Karpas-422 (cell line): ENCODE measurements around the gene TSPAN4. TPM values are rescaled to one million over a fixed set of nuclear protein-coding genes. Genes with fewer than 3 reads are reported as not detected.

Experiments
- DNase-seq: peaks from one replicate; pipeline ENCODE4 v3.0.0-alpha.2; 2015
- H2AFZ ChIP-seq: fragments of 200-600 bp; sonication (generic); 2 replicates; pipeline ENCODE4 v1.6.1; 2014; ENCODE audit warnings: antibody characterized with exemption, low read length, mixed read lengths
- H3K27ac ChIP-seq: fragments of 200-600 bp; sonication (generic); 2 replicates; pipeline ENCODE4 v1.5.1; 2014; ENCODE audit warnings: mild to moderate bottlenecking, low read length, moderate library complexity
- H3K27me3 ChIP-seq: fragments of 200-600 bp; sonication (generic); 2 replicates; pipeline ENCODE4 v1.6.1; 2014; ENCODE audit warnings: low read length, mixed read lengths
- H3K36me3 ChIP-seq: fragments of 200-600 bp; sonication (generic); 2 replicates; pipeline ENCODE4 v1.6.1; 2014; ENCODE audit warnings: low read length, mixed read lengths; ENCODE audit not compliant: insufficient read depth
- H3K4me1 ChIP-seq: fragments of 200-600 bp; sonication (generic); 2 replicates; pipeline ENCODE4 v1.6.1; 2014; ENCODE audit warnings: mild to moderate bottlenecking, low read length, mixed read lengths
- H3K4me2 ChIP-seq: fragments of 200-600 bp; sonication (generic); 2 replicates; pipeline ENCODE4 v1.6.1; 2014; ENCODE audit warnings: low read length, low read depth, mild to moderate bottlenecking; ENCODE audit not compliant: poor library complexity, severe bottlenecking
- H3K4me3 ChIP-seq: fragments of 200-600 bp; sonication (generic); 2 replicates; pipeline ENCODE4 v1.5.1; 2014; ENCODE audit warnings: mild to moderate bottlenecking, antibody characterized with exemption, low read length, mixed read lengths
- H3K79me2 ChIP-seq: fragments of 200-600 bp; sonication (generic); 2 replicates; pipeline ENCODE4 v1.6.1; 2014; ENCODE audit warnings: mild to moderate bottlenecking, low read length, mixed read lengths
- H3K9ac ChIP-seq: fragments of 200-600 bp; sonication (generic); 2 replicates; pipeline ENCODE4 v1.6.0; 2014; ENCODE audit warnings: low read length
- H3K9me2 ChIP-seq: fragments of 200-600 bp; sonication (generic), shearing (Covaris generic); replicated peaks from 2 replicates; pipeline ENCODE4 v1.6.0; 2014; ENCODE audit warnings: mild to moderate bottlenecking, low read length, moderate library complexity; ENCODE audit not compliant: insufficient read depth
- H3K9me3 ChIP-seq: fragments of 300-700, 200-600 bp; sonication (generic); 2 replicates; pipeline ENCODE4 v1.6.1; 2014; ENCODE audit warnings: low read length, mixed read lengths
- H4K20me1 ChIP-seq: fragments of 200-600 bp; sonication (generic); 2 replicates; pipeline ENCODE4 v1.6.1; 2014; ENCODE audit warnings: mild to moderate bottlenecking, antibody characterized with exemption, low read length, low read depth; ENCODE audit not compliant: insufficient read depth
- total RNA-seq: library from RNA; depleted of rRNA; stranded (reverse); fragments of >200 nt; shearing (Covaris generic); gene quantifications from 2 replicates; pipeline ENCODE4 v1.2.3, GENCODE V29; 2014; ENCODE audit warnings: low replicate concordance

The TSPAN4 gene
- total RNA-seq, 1 experiment from 2014 or later = not detected

DNA sequence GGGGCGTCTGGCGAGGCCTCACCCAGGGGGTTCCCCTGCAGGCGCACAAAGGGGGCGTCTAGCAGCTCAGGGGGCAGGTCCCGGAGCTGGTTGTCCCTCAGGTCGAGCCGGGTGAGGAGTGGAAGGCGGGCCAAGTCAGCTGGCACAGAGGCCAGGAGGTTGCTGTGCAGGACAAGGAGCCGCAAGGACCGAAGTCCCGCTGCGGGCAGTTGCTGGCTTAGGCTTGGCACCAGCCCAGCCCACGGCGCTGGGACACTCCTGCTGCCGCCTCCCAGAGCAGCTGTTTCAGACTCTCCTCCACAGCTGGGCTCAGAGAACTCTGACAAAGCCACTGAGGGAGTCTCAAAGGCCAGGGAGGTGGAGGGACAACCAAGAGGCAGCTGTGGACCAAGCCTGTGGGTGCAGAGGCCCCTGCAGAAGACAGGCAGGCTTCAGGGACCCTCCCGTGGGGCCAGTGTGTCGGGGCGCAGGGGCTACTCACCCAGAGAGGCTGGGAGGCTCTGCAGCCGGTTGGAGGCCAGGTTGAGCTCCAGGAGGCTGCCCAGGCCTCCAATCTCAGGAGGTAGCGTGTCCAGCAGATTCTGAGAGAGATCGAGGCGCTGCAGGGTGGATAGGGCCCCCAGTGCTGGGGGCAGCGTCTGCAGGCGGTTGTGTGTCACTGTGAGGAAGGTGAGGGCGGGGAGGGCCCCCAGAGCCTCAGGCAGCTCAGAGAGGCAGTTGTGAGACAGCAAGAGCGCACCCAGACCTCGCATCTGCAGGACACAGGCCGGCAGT, 39.8 kb upstream of the TSPAN4 start:
- no peak overlapping the region for H3K4me2 ChIP-seq
- no peak overlapping the region for H2AFZ ChIP-seq
- peaks cover 24% of the 10 kb centered on the region for H3K4me1 ChIP-seq
- H3K4me3 ChIP-seq = no peak overlapping the region
- no peaks in the 10 kb centered on the region for H3K27me3 ChIP-seq
- no peaks in the 10 kb centered on the region for H3K36me3 ChIP-seq
- H3K9me2 ChIP-seq = no peaks in the 10 kb centered on the region
- DNase-seq = no peak
- H3K9ac ChIP-seq = no peak overlapping the region
- H3K9me3 ChIP-seq = no peaks in the 10 kb centered on the region
- peaks cover 4% of the 10 kb centered on the region for H3K79me2 ChIP-seq
- no peak overlapping the region for H3K27ac ChIP-seq
- H4K20me1 ChIP-seq = no peaks in the 10 kb centered on the region

DNA sequence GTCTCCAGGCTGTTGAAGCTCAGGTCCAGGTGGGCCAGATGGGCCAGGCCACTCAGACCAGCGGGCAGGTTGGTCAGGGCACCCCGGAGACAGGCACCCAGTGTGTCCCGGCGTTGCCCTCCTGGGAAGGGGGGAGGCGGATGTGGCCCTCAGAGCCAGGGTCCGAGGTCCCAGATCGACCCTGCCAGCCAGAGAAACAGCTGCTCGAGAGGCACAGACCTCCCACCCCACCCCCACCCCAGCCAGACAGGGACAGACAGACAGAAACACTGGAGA, 39.2 kb upstream of the TSPAN4 start:
- H3K79me2 ChIP-seq = peaks cover 10% of the 10 kb centered on the region
- no peaks in the 10 kb centered on the region for H3K9me3 ChIP-seq
- H3K27ac ChIP-seq = no peak overlapping the region
- H3K36me3 ChIP-seq = no peaks in the 10 kb centered on the region
- H3K4me2 ChIP-seq = peak overlapping the region; percentile 86
- H3K4me3 ChIP-seq = no peak overlapping the region
- no peak for DNase-seq
- H2AFZ ChIP-seq = no peak overlapping the region
- no peaks in the 10 kb centered on the region for H3K9me2 ChIP-seq
- H3K9ac ChIP-seq = no peak overlapping the region
- peaks cover 29% of the 10 kb centered on the region for H3K4me1 ChIP-seq
- no peaks in the 10 kb centered on the region for H4K20me1 ChIP-seq
- no peaks in the 10 kb centered on the region for H3K27me3 ChIP-seq

DNA sequence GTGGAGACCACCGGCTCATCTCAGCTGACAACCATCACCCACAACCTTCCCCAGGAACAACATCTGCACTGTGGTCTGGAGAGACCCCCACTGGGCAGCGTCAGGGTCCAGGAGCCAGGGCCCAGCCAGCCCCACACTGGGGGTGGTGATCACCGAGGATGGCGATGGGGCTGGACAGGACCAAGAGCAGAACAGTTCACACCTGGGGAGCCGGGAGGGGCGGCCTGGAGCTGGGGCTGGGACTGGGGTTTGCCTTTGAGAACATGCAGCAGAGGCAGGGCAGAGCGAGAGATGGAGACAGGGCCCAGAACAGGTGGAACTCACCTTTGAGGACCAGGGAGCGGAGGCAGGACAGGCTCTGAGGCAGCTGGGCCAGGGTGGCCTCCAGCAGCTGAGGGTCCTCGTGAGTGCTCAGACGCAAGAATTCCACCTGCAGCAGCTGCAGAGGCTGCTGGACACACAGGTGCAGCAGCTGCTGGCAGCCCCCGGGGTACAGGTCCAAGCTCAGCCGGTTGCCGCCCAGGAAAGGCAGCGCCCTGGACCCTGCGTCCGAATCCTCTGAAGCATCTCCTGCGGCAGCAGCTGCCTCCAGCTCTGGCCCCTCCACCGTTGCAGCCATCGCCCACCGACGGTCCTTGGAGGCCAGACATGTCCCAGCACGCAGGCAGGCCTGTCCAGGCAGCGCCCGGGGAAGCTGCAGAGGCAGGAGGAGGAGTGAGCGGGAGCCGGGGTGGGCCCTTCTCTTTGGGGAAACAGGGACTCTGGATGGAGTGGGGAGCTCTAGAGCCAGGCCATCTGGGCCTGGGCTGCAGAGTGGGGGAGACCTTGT, 38.7 kb upstream of the TSPAN4 start:
- Histone ChIP-seq H2AFZ (no peak overlapping the region), H3K4me3 (peak overlapping the region; percentile 78), H3K9ac (peak overlapping the region; percentile 90)

DNA sequence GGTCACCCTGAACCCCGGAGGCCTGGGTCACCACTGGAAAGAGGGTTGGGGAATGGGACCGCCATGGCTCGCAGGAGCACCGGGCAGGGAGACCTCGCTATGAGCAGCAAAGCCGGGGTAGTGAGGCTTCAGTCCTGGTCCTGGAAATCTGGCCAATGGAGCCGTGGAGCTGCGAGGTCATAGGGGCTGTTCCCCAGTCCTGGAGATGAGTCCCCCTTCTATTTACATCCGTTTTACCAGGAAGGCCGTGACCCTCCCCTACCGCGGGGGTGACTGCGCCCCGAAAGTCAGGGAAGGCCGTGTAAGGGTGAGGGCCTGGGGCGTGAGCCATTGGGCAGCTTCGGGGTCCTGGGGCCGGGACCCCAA, 38.1 kb upstream of the TSPAN4 start:
- Histone ChIP-seq H3K4me3 (peak overlapping the region; percentile 78), H2AFZ (no peak overlapping the region), H3K27ac (peak overlapping the region; percentile 63; the same call in 1 of the 2 replicates), H3K9ac (peak overlapping the region; percentile 90), H3K4me1 (peaks cover 32% of the 10 kb centered on the region), H3K9me3 (no peaks in the 10 kb centered on the region), H4K20me1 (no peaks in the 10 kb centered on the region), H3K27me3 (no peaks in the 10 kb centered on the region), H3K4me2 (peak overlapping the region; percentile 86), H3K79me2 (peaks cover 18% of the 10 kb centered on the region), H3K36me3 (no peaks in the 10 kb centered on the region), H3K9me2 (no peaks in the 10 kb centered on the region)
- no peak for DNase-seq

More for the DNA sequence above, 38.7 kb upstream of the TSPAN4 start:
- Histone ChIP-seq H4K20me1 (no peaks in the 10 kb centered on the region), H3K27me3 (no peaks in the 10 kb centered on the region), H3K36me3 (no peaks in the 10 kb centered on the region), H3K79me2 (peaks cover 15% of the 10 kb centered on the region), H3K9me2 (no peaks in the 10 kb centered on the region), H3K27ac (0 out of 2 replicates have a peak overlapping the region, but pooled peaks have one; percentile 63), H3K4me1 (peaks cover 32% of the 10 kb centered on the region), H3K9me3 (no peaks in the 10 kb centered on the region), H3K4me2 (peak overlapping the region; percentile 86)
- peak; percentile 47 for DNase-seq

DNA sequence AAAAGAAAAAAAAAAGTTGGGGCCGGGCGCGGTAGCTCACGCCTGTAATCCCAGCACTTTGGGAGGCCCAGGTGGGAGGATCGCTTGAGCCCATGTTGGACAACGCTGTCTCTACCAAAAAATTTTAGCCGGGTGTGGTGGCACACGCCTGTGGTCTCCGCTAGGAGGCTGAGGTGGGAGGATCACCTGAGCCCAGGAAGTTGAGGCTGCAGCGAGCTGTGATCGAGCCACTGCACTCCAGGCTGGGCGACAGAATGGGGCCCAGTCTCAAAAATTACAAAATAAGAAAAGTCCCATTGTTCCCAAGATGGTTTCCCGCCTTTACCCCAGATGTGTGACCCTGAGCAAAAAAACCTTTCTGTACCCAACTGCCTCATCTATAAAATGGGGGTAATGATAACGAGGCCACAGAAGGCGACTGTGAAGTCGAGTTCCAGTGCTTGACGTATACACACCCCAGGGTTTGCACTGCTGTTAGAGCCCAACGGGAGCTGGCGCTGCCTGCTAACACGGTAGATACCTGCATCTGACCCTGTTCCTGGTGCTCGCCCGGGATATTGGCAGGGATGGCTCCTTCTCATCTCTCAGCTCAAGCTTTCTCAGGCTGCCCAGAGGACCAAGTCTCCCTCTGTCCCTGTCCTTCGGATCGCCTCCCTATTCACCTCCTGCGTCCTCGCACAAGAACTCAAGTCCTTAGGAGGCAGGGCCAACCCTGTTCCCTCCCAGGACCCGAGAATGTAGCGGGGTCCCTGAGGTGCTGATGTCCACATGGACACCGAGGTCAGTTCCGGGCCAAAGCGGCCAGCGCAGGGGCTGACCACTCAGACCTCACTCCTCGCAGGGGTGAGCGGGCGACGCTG, 34.0 kb upstream of the TSPAN4 start:
- Histone ChIP-seq H3K79me2 (peaks cover 40% of the 10 kb centered on the region), H3K4me3 (peak overlapping the region; percentile 87), H3K4me1 (peaks cover 44% of the 10 kb centered on the region)

DNA sequence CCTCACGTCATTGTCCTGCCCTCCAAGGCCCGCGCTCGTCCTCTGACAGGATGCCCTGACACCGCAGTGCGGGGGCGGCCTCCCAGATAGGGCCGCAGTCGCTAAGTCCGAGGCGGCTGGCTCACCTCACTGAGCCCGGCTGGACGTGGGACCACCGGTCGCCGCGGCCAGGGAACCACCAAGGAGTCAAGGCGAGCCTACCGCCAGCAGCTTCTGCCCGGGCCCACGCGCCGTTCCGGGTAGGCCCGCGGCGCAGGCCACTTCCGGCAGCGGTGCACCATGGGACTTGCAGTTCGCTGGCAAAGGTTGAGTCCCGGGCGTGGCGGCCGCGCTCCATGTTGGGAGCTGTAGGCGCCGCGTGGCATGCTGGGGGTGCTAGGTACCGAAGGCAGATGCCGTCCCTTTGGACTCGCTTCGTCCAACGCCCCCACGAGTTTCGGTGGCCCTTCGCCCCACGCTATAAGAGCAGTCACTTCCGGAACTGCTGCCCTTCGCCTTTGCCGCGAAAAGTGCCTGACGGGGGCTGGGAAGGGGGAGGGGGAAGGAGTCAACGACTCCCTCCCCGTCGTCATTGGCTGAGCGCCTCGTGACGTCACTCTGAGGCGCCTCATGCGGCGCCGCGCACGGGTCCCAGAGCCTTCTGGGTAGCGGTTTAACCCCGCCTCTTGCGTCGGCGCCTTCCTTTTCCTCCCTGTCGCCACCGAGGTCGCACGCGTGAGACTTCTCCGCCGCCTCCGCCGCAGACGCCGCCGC, 33.2 kb upstream of the TSPAN4 start, which contains the start of gene RPLP2:
RPLP2 (plus strand) TSS at position 681 of the 753 bp plus-strand sequence. CDS start 268 bp downstream, outside the sequence.
- Histone ChIP-seq H3K36me3 (peaks cover 31% of the 10 kb centered on the region; the same call in 1 of the 2 replicates), H3K9me3 (no peaks in the 10 kb centered on the region), H3K27me3 (no peaks in the 10 kb centered on the region), H3K9me2 (no peaks in the 10 kb centered on the region), H3K4me3 (peak within 1 kb of the TSS; percentile 87), H3K27ac (peak within 1 kb of the TSS; percentile 75), H4K20me1 (peaks cover 34% of the 10 kb centered on the region), H3K9ac (peak within 1 kb of the TSS; percentile 85), H3K4me1 (peaks cover 36% of the 10 kb centered on the region), H3K4me2 (peak within 1 kb of the TSS; percentile 92), H2AFZ (peak within 1 kb of the TSS; percentile 93; the same call in 1 of the 2 replicates), H3K79me2 (peaks cover 40% of the 10 kb centered on the region)
- peak; percentile 99 for DNase-seq

More for the DNA sequence above, 34.0 kb upstream of the TSPAN4 start:
- Histone ChIP-seq H3K4me2 (peak overlapping the region; percentile 92), H3K36me3 (peaks cover 29% of the 10 kb centered on the region; the same call in 1 of the 2 replicates), H3K9me2 (no peaks in the 10 kb centered on the region), H2AFZ (no peak overlapping the region), H3K9ac (peak overlapping the region; percentile 85), H4K20me1 (peaks cover 34% of the 10 kb centered on the region), H3K27me3 (no peaks in the 10 kb centered on the region), H3K9me3 (no peaks in the 10 kb centered on the region), H3K27ac (peak overlapping the region; percentile 75)
- DNase-seq = peak; percentile 78

DNA sequence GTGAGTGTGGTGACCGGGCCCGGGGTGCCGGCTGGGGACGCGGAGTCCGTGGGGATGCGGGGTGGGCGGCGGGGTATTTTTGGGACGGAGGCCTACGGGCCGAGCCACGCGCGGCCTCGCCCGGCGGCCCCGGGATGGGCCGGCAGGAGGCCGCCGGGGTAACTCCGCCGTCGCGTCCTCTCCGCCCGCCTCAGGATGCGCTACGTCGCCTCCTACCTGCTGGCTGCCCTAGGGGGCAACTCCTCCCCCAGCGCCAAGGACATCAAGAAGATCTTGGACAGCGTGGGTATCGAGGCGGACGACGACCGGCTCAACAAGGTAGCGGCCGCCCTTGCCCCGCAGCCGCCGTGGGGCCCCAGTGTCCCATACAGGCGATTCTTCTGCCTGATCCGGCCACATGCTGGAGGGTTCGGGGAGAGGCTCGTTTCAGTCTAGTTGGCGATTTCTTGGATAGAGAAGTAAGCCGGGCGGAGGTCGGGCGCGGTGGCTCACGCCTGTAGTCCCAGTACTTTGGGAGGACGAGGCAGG, 32.5 kb upstream of the TSPAN4 start:
- peaks cover 34% of the 10 kb centered on the region for H4K20me1 ChIP-seq
- peak overlapping the region; percentile 92 for H3K4me2 ChIP-seq
- no peaks in the 10 kb centered on the region for H3K9me3 ChIP-seq
- no peaks in the 10 kb centered on the region for H3K27me3 ChIP-seq
- no peak overlapping the region for H2AFZ ChIP-seq
- H3K4me1 ChIP-seq = peaks cover 33% of the 10 kb centered on the region
- H3K4me3 ChIP-seq = peak overlapping the region; percentile 87
- H3K9ac ChIP-seq = peak overlapping the region; percentile 85
- DNase-seq = peak; percentile 63
- peak overlapping the region; percentile 75 for H3K27ac ChIP-seq
- no peaks in the 10 kb centered on the region for H3K9me2 ChIP-seq
- peaks cover 40% of the 10 kb centered on the region for H3K79me2 ChIP-seq
- peaks cover 31% of the 10 kb centered on the region; the same call in 1 of the 2 replicates for H3K36me3 ChIP-seq
